Glutamatergic neuron (in vitro differentiated cells): ENCODE data around the gene BCL2L11. TPM values are rescaled to one million over a fixed set of nuclear protein-coding genes. Genes with fewer than 3 reads are reported as not detected.

Experiments
- DNase-seq: peaks from one replicate; pipeline ENCODE4 v3.0.0; 2022
- H3K27ac Mint-ChIP-seq: one replicate; pipeline ENCODE4 v1.8.0; 2020; ENCODE audit warnings: mild to moderate bottlenecking, mixed read lengths, inconsistent platforms; ENCODE audit not compliant: unreplicated experiment
- H3K27me3 Mint-ChIP-seq: one replicate; pipeline ENCODE4 v1.8.0; 2020; ENCODE audit warnings: mild to moderate bottlenecking, moderate library complexity, mixed read lengths, inconsistent platforms; ENCODE audit not compliant: unreplicated experiment
- H3K36me3 Mint-ChIP-seq: one replicate; pipeline ENCODE4 v1.8.0; 2020; ENCODE audit warnings: mild to moderate bottlenecking, mixed read lengths, inconsistent platforms; ENCODE audit not compliant: unreplicated experiment
- H3K4me1 Mint-ChIP-seq: one replicate; pipeline ENCODE4 v1.8.0; 2020; ENCODE audit warnings: mild to moderate bottlenecking, low read depth, mixed read lengths, inconsistent platforms; ENCODE audit not compliant: unreplicated experiment
- H3K4me3 Mint-ChIP-seq: one replicate; pipeline ENCODE4 v1.8.0; 2020; ENCODE audit warnings: mild to moderate bottlenecking, mixed read lengths, inconsistent platforms; ENCODE audit not compliant: unreplicated experiment
- H3K9me3 Mint-ChIP-seq: one replicate; pipeline ENCODE4 v1.8.0; 2020; ENCODE audit warnings: mild to moderate bottlenecking, moderate library complexity, mixed read lengths, inconsistent platforms; ENCODE audit not compliant: unreplicated experiment
- total RNA-seq: library from RNA; stranded (reverse); fragmentation: NEBNext Ultra II Directional; extraction: Animal tissue kit (Norgen Biotek cat#: 25700); gene quantifications from one replicate; pipeline ENCODE4 v1.2.1, GENCODE V29; 2021; ENCODE audit not compliant: unreplicated experiment
- TF ChIP-seq, protein P1 (sequence below): fragments of 200-600 bp; sonication (generic); IDR thresholded peaks from one replicate; pipeline ENCODE4 v1.5.0; 2021; ENCODE audit not compliant: partially characterized antibody, unreplicated experiment

BCL2L11 gene
- total RNA-seq, 1 donor from 2014 or later = 20.0 TPM

DNA sequence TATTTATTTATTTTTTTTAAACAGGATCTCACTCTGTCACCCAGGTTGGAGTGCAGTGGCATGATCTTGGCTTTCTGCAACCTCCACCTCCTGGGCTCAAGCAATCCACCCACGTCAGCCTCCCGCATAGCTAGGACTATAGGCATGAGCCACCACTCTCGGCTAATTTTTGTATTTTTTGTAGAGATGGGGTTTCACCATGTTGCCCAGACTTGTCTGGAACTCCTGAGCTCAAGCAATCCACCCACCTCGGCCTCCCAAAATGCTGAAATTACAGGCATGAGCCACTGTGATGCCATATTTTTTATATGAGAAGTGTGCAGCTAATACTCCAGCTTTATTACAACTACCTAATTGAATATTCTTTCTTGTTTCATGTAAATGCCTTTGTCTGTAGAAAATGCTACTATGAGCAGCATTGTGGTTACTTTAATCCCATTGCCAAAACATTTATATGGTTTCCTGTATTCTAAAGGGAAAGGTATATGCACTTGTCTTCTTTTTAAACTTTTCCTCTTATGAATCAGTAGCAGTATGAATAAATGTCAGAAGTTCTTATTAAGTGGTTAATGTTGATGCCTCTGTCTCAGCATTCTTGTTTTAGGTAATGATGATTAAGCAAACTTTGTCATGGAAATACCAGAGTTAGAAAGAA, 9.5 kb upstream of the BCL2L11 start:
- H3K4me3 Mint-ChIP-seq = no peak overlapping the region
- no peaks in the 10 kb centered on the region for H3K4me1 Mint-ChIP-seq
- H3K27me3 Mint-ChIP-seq = no peaks in the 10 kb centered on the region
- TF ChIP-seq, protein P1, sequence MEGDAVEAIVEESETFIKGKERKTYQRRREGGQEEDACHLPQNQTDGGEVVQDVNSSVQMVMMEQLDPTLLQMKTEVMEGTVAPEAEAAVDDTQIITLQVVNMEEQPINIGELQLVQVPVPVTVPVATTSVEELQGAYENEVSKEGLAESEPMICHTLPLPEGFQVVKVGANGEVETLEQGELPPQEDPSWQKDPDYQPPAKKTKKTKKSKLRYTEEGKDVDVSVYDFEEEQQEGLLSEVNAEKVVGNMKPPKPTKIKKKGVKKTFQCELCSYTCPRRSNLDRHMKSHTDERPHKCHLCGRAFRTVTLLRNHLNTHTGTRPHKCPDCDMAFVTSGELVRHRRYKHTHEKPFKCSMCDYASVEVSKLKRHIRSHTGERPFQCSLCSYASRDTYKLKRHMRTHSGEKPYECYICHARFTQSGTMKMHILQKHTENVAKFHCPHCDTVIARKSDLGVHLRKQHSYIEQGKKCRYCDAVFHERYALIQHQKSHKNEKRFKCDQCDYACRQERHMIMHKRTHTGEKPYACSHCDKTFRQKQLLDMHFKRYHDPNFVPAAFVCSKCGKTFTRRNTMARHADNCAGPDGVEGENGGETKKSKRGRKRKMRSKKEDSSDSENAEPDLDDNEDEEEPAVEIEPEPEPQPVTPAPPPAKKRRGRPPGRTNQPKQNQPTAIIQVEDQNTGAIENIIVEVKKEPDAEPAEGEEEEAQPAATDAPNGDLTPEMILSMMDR = no peak
- no peak overlapping the region for H3K27ac Mint-ChIP-seq
- H3K9me3 Mint-ChIP-seq = no peaks in the 10 kb centered on the region
- DNase-seq = no peak
- no peaks in the 10 kb centered on the region for H3K36me3 Mint-ChIP-seq

DNA sequence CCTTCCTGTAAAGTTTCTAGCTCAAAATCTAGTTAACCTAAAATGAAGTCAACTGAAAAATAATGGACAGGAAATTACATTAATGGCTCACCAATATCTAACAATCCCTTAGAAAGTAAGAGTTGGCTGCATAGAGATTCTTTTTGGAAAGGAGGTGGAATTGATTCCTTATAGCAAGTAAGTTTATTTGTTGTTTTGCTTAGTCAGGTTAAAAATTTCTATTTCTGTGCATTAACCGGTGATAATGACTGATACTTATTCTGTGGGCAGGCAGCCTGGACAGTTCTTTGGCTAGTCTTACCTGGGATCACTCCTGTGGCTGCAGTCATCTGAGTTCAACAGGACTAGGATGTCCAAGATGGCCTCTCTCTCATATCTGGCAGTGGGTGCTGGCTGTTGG, 6.9 kb upstream of the BCL2L11 start:
- H3K27me3 Mint-ChIP-seq = peaks cover 13% of the 10 kb centered on the region
- H3K4me1 Mint-ChIP-seq = peaks cover 7% of the 10 kb centered on the region
- peaks cover 5% of the 10 kb centered on the region for H3K9me3 Mint-ChIP-seq
- H3K4me3 Mint-ChIP-seq = no peak overlapping the region
- no peak overlapping the region for H3K27ac Mint-ChIP-seq
- TF ChIP-seq, protein P1 = no peak
- no peaks in the 10 kb centered on the region for H3K36me3 Mint-ChIP-seq
- DNase-seq = no peak

DNA sequence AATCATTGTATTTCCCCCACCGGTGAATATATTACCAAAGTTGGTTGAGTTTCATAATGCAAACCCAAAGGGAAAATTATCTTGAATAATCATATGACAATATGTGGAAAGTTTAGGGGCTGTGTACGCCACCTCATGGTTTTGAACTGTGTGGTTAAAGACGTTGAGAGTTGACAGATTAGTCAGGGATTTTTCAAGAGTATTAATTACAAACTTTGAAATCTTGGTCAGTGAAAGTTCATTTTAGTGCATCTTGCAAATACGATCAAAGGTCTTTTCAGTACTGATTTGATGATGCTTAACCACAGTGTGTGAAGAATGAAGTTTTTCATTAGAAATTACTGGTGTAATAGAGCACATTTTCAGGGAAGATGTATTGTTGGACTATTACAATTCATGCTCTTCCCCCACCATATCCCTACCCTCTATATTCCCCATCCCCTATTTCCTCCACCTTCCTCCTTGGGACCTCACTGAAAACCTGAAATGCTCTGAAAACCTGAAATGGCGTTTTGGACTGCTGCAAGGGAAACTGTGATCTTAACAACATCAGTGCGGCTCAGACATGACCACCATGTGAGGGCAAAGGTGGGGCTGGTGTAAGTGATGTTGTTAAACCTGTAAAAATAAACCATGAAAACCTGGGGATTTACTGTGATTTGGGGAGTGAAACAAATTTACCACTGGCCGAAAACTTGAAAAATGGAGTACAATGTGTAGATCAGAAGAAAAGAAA, 4.5 kb upstream of the BCL2L11 start:
- Mint-ChIP-seq H3K27me3 (peaks cover 17% of the 10 kb centered on the region), H3K27ac (no peak overlapping the region), H3K36me3 (no peaks in the 10 kb centered on the region), H3K4me1 (peaks cover 7% of the 10 kb centered on the region), H3K4me3 (peak overlapping the region; percentile 13), H3K9me3 (peaks cover 7% of the 10 kb centered on the region)
- TF ChIP-seq, protein P1 = no peak
- no peak for DNase-seq

DNA sequence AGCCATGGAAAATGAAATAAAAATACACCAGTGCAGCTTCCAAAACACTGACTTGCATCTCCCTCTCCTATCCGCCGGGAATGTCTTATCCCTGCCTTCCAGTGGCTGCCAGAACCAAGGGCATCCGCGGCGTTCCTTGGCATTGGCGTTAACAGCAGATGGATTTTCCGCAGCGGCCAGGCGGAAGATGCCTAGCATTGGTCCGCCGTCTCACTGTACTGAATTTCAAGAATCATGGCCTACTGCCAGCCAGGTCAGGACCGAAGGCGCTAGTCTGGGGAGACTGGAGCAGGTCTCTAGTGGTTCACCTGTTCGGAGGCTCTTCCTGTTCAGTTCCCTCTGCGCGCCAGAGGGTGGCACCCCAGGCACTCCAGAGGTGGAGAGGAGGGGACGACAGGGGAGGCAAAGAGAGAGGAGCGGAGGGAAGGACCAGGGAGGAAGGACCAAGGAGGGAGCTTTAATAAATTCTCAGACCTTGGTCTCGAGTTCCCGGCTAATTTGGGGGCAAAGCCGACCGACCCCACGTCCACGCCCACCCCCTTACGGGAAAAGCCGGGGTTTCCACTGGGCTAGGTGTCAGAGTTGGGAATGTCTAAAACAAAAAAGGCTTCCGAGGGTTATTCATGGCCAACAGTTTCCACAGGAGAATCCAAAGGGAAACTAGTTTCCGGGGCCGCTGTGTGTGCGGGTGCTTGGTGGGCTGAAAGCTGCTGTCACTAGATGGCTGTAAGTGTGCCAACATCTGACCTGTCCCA, 3.7 kb upstream of the BCL2L11 start:
- peak; percentile 80 for DNase-seq
- Mint-ChIP-seq H3K4me1 (peaks cover 7% of the 10 kb centered on the region), H3K27ac (no peak overlapping the region), H3K4me3 (peak overlapping the region; percentile 77), H3K27me3 (peaks cover 19% of the 10 kb centered on the region), H3K36me3 (no peaks in the 10 kb centered on the region), H3K9me3 (peaks cover 7% of the 10 kb centered on the region)
- TF ChIP-seq, protein P1 = peak; percentile 64
